ENCODE measurements around the gene FXR1.

The FXR1 gene

DNA sequence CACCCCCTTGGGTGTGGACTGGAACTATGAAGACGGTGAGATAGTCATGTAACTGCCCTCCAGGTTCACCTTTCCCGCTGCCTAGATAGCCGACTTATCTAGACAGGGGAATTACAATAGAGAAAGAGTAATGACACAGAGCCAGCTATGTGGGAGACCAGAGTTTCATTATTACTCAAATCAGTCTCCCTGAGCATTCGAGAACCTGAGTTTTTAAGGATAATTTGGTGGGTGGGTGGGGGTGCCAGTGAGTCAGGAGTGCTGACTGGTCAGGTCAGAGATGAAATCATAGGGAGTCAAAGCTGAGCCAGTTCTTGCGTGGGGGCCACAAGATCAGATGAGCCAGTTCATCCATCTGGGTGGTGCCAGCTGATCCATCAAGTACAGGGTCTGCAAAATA lies 96.8 kb downstream of the FXR1 start:
- no peak for DNase-seq

DNA sequence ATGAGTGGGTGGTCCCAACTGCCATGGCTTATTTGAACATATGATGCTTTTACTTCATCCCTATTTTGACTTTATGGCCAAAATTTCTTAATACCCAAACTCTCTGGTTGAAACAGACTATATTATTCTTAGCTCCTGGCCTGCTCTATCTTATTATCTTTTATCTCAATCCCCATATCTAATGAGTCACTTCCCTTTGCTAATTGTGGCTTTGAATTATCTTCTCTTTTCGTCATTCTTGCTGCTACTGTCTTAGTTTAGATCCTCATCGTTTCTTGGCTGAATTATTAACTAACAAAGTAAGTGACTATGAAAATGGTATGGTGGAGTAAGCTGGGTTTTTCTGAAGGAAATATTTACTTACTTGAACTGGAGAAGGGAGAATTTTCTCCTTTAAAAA lies 105.2 kb downstream of the FXR1 start:
- no peak for DNase-seq

DNA sequence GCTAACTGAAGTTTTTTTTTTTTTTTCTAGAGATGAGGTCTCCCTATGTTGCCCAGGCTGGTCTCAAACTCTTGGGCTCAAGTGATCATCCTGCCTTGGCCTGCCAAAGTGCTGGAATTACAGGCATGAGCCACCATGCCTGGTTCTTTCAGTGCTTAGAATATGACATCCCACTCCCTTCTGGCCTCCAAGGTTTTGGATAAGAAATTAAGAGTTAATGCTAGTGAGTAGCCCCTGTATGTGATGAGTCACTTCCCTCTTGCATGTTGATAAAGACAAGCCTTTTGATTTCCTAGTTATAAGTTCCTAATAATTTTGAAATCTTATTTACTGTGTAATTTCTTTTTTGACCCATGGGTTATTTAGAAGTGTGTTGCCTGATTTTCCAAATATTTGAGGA lies 112.7 kb downstream of the FXR1 start:
- no peak for DNase-seq

DNA sequence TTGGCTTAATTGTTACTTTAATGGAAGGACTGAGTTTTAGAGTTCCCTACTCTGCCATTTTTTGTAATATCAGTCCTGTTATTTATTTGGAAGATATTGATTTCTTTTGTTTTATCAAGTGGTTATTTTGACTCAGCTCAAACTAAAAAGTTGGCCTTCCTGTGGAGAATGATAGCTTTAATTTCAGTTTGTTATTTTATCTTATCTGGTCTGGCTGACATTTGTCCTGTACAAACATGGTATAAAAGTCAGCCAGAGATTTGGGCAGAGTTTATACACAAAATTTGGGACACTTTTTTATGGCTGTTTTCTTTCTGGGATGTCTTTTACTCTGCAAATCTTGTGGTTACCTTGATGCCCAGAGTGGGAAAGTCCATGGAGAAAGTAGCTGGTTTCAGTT lies 118.5 kb downstream of the FXR1 start:
- no peak for DNase-seq

All from NCI-H69 (cell line).